Liver (tissue), 3 donors: ENCODE measurements around the gene CHAC2.

Experiments
- CTCF ChIP-seq: fragments of 150-350 bp; IDR thresholded peaks from 2 replicates; pipeline ENCODE4 v1.5.1; 2017; ENCODE audit warnings: improper control_type of control experiment, low read depth, low read length; ENCODE audit not compliant: missing input control
- EGR1 ChIP-seq, 2 donors: IDR thresholded peaks; 2 replicates each; pipeline ENCODE4 v1.6.1; 2016 to 2018; ENCODE audit warnings: antibody characterized with exemption in 2 of 2, low read depth in 2 of 2
- FOXA1 ChIP-seq: IDR thresholded peaks from 2 replicates; pipeline ENCODE4 v1.6.1; 2016; ENCODE audit warnings: antibody characterized with exemption
- GABPA ChIP-seq, 2 donors: IDR thresholded peaks in 1 of 2; conservative IDR thresholded peaks in 1 of 2; 2 replicates each; pipeline ENCODE4 v1.6.1; 2016; ENCODE audit warnings: antibody characterized with exemption in 2 of 2, mild to moderate bottlenecking in 1 of 2, moderate library complexity in 1 of 2
- HNF4A ChIP-seq, 2 donors: conservative IDR thresholded peaks; 2 replicates each; pipeline ENCODE4 v1.6.1; 2016; ENCODE audit warnings: antibody characterized with exemption in 2 of 2, mild to moderate bottlenecking in 2 of 2
- JUND ChIP-seq, 2 donors: IDR thresholded peaks; 2 replicates each; pipeline ENCODE4 v1.6.1; 2016; ENCODE audit warnings: antibody characterized with exemption in 2 of 2
- RAD21 ChIP-seq, 2 donors: IDR thresholded peaks; 2 replicates each; pipeline ENCODE4 v1.6.1; 2016; ENCODE audit warnings: antibody characterized with exemption in 2 of 2, mild to moderate bottlenecking in 2 of 2
- RXRA ChIP-seq, 2 donors: IDR thresholded peaks; 2 replicates each; pipeline ENCODE4 v1.6.1; 2017 to 2018; ENCODE audit warnings: antibody characterized with exemption in 2 of 2, mild to moderate bottlenecking in 1 of 2
- TAF1 ChIP-seq: conservative IDR thresholded peaks from 2 replicates; pipeline ENCODE4 v1.6.1; 2016; ENCODE audit warnings: antibody characterized with exemption, mild to moderate bottlenecking
- YY1 ChIP-seq: IDR thresholded peaks from 2 replicates; pipeline ENCODE4 v1.6.1; 2016; ENCODE audit warnings: antibody characterized with exemption, mild to moderate bottlenecking
- TF ChIP-seq, protein P1 (sequence below): IDR thresholded peaks from 2 replicates; pipeline ENCODE4 v1.6.1; 2016; ENCODE audit warnings: antibody characterized with exemption
- TF ChIP-seq, protein P2 (sequence below): IDR thresholded peaks from 2 replicates; pipeline ENCODE4 v1.6.1; 2016; ENCODE audit warnings: antibody characterized with exemption
- donor health status: healthy.
- donor health status: healthy.

DNA sequence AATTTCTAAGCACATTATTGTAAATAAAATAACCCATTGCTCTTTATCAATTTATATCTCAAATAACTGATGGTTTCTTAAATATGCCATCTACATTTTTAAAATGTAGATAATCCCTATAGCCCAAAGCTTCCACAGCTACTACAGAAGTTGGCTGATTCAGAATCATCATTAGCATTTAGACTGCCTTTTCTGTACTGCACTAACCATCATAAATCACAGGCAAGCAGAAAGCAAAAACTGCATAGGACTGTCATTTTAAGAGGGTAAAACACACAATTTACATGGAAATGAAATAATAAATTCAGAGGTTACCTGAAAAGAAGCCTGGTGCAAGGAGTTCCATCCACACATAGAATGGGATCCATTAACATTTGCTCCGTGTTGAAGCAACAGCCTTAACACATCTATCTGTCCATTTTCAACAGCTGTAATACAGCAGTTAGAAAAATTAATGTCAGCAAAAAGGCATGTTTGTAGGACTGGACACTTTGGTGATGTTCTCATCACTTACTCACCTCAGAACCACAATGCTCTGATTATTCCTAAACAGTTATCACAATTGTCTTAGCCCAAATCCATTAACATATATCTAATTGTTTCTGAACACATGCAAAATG, 38.4 kb upstream of the CHAC2 start:
- no peak for TF ChIP-seq TAF1
- TF ChIP-seq CTCF = no peak
- TF ChIP-seq GABPA (IDR thresholded peaks at IDR 0.05 in 1 of 2, conservative IDR thresholded peaks at IDR 0.05 in 1 of 2) = no peak
- TF ChIP-seq RAD21 (IDR thresholded peaks at IDR 0.05) = no peak
- TF ChIP-seq, protein P1, sequence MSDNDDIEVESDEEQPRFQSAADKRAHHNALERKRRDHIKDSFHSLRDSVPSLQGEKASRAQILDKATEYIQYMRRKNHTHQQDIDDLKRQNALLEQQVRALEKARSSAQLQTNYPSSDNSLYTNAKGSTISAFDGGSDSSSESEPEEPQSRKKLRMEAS = no peak
- TF ChIP-seq, protein P2, sequence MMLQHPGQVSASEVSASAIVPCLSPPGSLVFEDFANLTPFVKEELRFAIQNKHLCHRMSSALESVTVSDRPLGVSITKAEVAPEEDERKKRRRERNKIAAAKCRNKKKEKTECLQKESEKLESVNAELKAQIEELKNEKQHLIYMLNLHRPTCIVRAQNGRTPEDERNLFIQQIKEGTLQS = no peak
- TF ChIP-seq YY1 = no peak
- no peak for TF ChIP-seq FOXA1
- TF ChIP-seq RXRA (IDR thresholded peaks at IDR 0.05) = no peak
- TF ChIP-seq EGR1 (IDR thresholded peaks at IDR 0.05; ENCODE audit: low read depth in 2 of 2) = no peak
- TF ChIP-seq JUND (IDR thresholded peaks at IDR 0.05) = no peak
- no peak for TF ChIP-seq HNF4A (conservative IDR thresholded peaks at IDR 0.05)
